Choroid plexus epithelial cell (primary cell): ENCODE results near the gene CRTC1.
"Not testable (repeated sequence)": the region's sequence is repeated elsewhere in the genome, so short reads cannot be mapped to it uniquely, and the experiment has no call there.

ENCODE experiments used
- DNase-seq: peaks from one replicate; pipeline ENCODE4 v3.0.0-alpha.2; 2010; ENCODE audit warnings: low read depth
- H3K4me3 ChIP-seq: 2 replicates; pipeline ENCODE4 v1.5.1; 2011; ENCODE audit warnings: low read depth, mild to moderate bottlenecking, control low read depth, low read length, moderate library complexity
- TF ChIP-seq, protein P1 (sequence below): conservative IDR thresholded peaks from 2 replicates; pipeline ENCODE4 v1.5.1; 2011; ENCODE audit warnings: low read depth, mild to moderate bottlenecking, control low read depth, inconsistent platforms, low read length, moderate library complexity

CRTC1 gene

DNA sequence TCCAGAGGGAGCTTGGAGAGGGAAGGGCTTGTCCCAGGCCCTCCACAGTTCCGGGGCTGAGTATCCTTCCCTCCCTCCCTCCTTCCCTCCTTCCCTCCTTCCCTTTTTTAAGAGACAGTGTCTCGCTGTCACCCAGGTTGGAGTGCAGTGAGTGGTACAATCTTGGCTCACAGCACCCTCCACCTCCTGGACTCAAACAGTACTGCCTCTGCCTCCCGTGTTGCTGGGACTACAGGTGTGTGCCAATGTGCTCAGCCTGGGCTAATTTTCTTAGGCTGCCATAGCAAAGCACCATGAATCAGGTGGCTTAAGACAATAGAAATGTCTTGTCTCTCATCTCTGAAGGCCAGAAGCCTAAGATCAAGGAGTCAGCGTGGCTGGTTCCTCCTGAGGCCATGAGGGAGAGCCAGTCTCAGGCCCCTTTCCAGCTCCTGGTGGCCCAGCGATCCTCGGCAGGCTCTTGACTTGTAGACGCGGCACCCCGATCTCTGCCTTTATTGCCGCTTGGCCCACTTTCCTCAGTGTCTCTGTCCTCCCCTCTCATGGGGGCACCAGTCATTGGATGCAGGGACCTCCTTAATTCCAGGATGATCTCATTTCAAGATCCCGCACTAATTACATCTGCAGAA, 47.5 kb downstream of the CRTC1 start:
- no peak overlapping the region for H3K4me3 ChIP-seq
- TF ChIP-seq, protein P1, sequence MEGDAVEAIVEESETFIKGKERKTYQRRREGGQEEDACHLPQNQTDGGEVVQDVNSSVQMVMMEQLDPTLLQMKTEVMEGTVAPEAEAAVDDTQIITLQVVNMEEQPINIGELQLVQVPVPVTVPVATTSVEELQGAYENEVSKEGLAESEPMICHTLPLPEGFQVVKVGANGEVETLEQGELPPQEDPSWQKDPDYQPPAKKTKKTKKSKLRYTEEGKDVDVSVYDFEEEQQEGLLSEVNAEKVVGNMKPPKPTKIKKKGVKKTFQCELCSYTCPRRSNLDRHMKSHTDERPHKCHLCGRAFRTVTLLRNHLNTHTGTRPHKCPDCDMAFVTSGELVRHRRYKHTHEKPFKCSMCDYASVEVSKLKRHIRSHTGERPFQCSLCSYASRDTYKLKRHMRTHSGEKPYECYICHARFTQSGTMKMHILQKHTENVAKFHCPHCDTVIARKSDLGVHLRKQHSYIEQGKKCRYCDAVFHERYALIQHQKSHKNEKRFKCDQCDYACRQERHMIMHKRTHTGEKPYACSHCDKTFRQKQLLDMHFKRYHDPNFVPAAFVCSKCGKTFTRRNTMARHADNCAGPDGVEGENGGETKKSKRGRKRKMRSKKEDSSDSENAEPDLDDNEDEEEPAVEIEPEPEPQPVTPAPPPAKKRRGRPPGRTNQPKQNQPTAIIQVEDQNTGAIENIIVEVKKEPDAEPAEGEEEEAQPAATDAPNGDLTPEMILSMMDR = peak; percentile 11
- no peak for DNase-seq

DNA sequence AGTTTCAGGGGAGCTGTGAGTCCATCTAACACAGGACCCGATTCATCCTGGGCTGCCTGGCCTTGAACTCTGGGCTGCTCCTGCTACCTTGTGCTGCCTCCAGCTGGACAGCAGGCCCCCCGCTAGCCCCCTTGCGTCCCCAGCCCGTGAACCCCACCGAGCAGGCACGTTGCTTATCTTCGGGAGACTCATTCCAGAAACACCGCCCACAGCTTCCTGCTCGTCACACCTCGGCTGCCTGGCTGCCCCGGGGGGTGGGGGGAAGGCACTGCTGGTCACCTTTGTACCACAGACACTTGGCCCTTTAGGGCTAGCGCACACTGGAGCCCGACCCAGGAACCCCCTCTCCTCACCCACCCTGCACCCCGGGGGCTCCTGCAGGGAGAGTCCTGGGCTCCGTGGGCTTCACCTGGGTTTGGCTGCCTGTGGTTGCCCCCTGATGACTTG, 48.1 kb downstream of the CRTC1 start:
- no peak overlapping the region for H3K4me3 ChIP-seq
- TF ChIP-seq, protein P1 = no peak
- peak; percentile 32 for DNase-seq

DNA sequence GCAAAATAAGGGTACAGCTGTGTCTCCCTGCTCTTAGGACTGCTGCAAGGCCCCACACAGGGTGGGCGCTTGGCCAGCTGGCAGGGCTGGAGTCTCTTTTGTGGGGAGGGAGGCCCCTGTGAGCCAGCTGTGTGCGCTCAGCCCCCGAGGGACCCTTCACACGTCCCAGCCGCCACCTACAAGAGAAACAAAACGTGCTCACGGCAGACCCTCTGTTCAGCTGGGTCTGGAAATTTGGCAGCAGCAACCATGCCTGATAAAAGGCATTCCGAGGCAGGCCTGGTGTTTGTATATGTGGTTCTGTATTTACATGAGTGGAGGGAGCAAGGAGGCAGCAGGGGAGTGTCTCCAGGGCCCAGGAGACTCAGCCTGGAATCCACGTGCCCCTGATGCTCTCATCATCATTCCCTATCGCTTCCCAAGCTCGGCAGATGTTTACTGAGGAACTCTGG, 49.7 kb downstream of the CRTC1 start:
- TF ChIP-seq, protein P1 = no peak
- peak; percentile 79 for DNase-seq
- no peak overlapping the region for H3K4me3 ChIP-seq

DNA sequence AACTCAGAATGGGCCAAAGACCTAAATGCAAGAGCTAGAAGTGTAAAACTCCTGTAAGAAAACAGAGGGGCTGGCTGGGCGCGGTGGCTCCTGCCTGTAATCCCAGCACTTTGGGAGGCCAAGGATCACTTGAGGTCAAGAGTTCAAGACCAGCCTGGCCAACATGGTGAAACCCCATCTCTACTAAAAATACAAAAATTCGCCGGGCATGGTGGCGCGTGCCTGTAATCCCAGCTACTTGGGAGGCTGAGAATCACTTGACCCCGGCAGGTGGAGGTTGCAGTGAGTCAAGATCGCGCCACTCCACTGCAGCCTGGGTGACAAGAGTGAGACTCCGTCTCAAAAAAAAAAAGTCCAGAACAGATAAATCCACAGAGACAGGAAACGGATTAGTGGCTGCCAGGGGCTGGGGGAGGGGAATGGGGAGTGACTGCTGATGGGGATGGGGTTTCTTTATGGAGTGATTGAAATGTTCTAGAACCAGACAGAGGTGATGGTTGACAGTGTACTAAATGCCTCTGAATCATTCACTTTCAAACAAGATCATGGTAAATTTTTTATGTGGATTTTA, 50.4 kb downstream of the CRTC1 start:
- not testable (repeated sequence) for DNase-seq, H3K4me3 ChIP-seq

DNA sequence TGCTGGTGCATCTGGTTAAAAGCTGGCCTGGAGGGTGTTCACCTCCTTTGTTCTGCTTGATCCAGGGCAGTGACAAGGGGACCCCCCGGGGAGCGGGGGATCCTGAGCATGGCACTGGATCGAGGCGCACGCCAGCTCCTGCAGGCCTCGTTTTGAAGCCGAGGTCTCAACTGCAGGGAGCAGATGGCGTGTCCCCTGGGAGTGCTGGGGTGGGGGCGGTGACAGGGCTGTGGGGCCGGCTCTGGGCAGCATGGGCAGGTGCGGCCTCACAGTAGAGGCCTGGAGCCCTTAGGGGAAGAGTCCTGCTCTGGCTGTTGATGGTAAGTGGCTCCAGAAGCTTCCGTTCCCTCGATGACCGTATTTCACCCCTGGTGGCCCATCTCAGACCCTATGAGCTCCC, 51.8 kb downstream of the CRTC1 start:
- no peak overlapping the region for H3K4me3 ChIP-seq
- TF ChIP-seq, protein P1 = no peak
- DNase-seq = no peak

DNA sequence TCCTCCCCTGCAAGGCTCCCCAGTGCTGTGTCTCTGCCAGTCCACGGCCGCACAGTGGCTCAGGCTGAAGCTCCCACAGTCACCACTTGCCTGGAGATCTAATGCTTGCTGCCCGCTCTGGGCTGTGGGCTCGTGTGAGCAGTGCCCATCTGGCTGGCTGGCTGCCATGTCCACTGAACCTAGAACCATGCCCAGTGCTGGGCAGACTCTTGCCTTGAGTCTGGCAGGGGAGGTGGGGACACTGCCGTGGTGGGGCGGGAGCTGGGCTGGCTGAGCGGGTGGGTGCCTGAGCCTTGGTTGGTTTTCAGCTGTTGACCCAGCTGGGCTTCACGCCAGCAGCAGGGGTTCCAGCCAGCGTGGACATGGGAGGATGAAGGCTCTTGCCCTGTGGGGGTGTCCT, 52.3 kb downstream of the CRTC1 start:
- no peak overlapping the region for H3K4me3 ChIP-seq
- TF ChIP-seq, protein P1 = no peak
- DNase-seq = no peak

DNA sequence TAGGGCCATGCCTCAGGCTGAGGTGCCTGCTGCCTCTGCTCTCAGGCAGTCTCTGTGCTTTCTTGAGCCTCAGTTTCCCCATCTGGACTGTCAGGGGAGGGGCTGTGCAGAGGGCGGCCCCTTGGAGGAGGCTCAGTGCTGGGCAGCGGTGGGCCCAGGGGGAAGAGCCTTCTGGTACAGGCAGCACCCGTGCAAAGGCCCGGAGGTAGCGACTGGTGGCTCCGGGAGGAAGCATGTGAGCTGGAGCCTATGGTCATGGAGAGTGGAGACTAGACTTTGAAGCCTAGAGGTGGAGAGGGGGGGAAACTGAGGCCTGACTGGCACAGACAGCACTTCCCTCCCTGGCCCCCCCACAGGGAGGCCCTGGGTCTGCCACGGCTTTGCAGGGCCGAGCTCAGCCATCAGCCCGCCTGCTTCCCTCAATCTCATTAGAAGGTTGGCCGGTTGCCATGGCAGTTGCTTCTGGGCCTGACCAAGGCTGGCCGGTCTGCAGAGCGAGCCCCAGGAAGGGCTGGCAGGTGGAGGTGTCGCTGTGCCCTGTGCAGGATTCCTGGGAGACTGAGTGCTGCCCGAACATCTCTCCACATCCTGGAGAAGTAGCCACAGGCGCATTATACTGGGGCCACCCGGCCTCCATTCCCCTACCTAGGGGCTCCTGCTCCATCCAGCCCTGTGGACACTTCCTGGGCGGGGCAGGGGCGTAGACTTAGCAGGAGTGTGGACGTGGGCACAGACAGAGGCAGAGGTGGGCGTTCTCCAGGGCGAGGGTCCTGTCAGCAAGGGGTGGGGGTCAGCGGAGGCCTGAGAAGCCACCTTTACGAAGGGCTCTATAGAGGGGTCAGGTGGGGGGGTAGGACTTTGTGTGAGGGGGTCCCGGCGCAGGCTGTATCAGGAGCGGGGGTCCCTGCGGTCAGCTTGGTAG, 53.2 kb downstream of the CRTC1 start:
- TF ChIP-seq, protein P1 = no peak
- DNase-seq = no peak
- H3K4me3 ChIP-seq = no peak overlapping the region
